SU-DHL-6 (cell line): Measurements from ENCODE around the gene MED15.

ENCODE experiments used
- CTCF ChIP-seq: fragments of 200-600 bp; sonication (generic); IDR thresholded peaks from one replicate; pipeline ENCODE4 v1.5.1; 2017; ENCODE audit warnings: antibody characterized with exemption, mild to moderate bottlenecking, low read length, moderate library complexity; ENCODE audit not compliant: insufficient read depth, poor library complexity, severe bottlenecking
- EZH2phosphoT487 ChIP-seq: fragments of 200-600 bp; sonication (generic), shearing (Covaris generic); conservative IDR thresholded peaks from 2 replicates; pipeline ENCODE4 v1.6.1; 2018; ENCODE audit warnings: mild to moderate bottlenecking, antibody characterized with exemption, low read length, moderate library complexity, mixed read lengths

GRCh38 chr22:20471126-20471833 lies 36.1 kb upstream of the MED15 start:
- TF ChIP-seq CTCF, result no peak
- TF ChIP-seq EZH2phosphoT487, result no peak
